ENCODE measurements around the gene NUDT3. TPM values are rescaled to one million over a fixed set of nuclear protein-coding genes. Genes with fewer than 3 reads are reported as not detected.

NUDT3 gene
- total and polyA plus RNA-seq, 9 of the 15 experiments (the other 6 are each of a cell fraction or from before 2014, with no cell fraction given): 5.4 to 81.2 (median 56.4) TPM

DNA sequence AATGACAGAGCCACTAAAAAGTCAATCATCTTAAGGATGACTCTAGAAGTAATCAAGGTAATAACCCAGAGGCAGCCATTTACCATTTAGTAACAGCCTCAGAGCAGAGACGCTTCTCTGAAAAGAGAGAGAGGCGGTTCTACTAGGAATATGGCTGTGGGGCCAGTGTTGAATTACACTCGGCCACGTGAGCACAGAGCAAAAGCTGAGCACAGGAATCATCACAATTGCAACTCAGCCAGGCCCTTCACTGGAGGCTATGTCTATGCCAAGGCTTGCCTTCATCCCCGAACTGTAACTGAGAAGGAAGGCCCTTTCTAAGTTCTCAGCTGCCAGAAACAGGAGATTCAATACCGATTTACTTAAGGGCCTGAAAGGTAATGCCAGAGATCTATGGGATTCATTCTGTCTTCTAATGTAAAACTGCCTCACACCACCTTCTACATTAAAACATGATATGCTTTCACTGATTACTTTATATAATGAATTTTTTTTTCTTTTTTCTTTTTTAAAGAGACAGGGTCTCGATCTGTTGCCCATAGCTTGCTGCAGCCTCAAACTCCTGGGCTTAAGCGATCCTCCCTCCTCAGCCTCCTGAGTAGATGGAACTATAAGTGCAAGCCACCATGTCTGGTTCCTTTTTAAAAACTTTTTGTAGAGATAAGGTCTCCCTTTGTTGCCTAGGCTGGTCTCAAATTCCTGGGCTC, 67.6 kb downstream of the NUDT3 start (continued):
- TF ChIP-seq, protein P1, sequence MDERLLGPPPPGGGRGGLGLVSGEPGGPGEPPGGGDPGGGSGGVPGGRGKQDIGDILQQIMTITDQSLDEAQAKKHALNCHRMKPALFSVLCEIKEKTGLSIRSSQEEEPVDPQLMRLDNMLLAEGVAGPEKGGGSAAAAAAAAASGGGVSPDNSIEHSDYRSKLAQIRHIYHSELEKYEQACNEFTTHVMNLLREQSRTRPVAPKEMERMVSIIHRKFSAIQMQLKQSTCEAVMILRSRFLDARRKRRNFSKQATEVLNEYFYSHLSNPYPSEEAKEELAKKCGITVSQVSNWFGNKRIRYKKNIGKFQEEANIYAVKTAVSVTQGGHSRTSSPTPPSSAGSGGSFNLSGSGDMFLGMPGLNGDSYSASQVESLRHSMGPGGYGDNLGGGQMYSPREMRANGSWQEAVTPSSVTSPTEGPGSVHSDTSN (CRISPR knock-in tag; IDR thresholded peaks at IDR 0.05; ENCODE audit: low read depth): no peak
- TF ChIP-seq, protein P1 (tag; conservative IDR thresholded peaks at IDR 0.05; ENCODE audit: low read depth): no peak
- TF ChIP-seq, protein P2, sequence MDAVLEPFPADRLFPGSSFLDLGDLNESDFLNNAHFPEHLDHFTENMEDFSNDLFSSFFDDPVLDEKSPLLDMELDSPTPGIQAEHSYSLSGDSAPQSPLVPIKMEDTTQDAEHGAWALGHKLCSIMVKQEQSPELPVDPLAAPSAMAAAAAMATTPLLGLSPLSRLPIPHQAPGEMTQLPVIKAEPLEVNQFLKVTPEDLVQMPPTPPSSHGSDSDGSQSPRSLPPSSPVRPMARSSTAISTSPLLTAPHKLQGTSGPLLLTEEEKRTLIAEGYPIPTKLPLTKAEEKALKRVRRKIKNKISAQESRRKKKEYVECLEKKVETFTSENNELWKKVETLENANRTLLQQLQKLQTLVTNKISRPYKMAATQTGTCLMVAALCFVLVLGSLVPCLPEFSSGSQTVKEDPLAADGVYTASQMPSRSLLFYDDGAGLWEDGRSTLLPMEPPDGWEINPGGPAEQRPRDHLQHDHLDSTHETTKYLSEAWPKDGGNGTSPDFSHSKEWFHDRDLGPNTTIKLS (IDR thresholded peaks at IDR 0.05; ENCODE audit: borderline replicate concordance, low read depth): peak; percentile 66; the same call in 1 of the 2 replicates
- TF ChIP-seq U2AF2 (optimal IDR thresholded peaks at IDR 0.05; ENCODE audit: low read depth, low read length) (no peak), KLF16 (IDR thresholded peaks at IDR 0.05) (no peak), ZNF324 (CRISPR knock-in tag; IDR thresholded peaks at IDR 0.05) (no peak), ZNF239 (CRISPR knock-in tag; IDR thresholded peaks at IDR 0.05) (peak; percentile 43; the same call in 1 of the 2 replicates), NUFIP1 (IDR thresholded peaks at IDR 0.05; ENCODE audit: partially characterized antibody) (no peak), ZNF263 (CRISPR knock-in tag; IDR thresholded peaks at IDR 0.05; ENCODE audit: borderline replicate concordance) (no peak), CCAR2 (IDR thresholded peaks at IDR 0.05; ENCODE audit: low read depth, low read length) (no peak), RUNX1 (IDR thresholded peaks at IDR 0.05; ENCODE audit: low read depth) (no peak), ETV5 (CRISPR knock-in tag; IDR thresholded peaks at IDR 0.05; ENCODE audit: low read depth) (no peak), SAFB2 (IDR thresholded peaks at IDR 0.05; ENCODE audit: borderline replicate concordance, low read depth, low read length, severe bottlenecking) (no peak), SMARCA4 (IDR thresholded peaks at IDR 0.05) (no peak), PTTG1 (tag; IDR thresholded peaks at IDR 0.05; ENCODE audit: low read depth) (no peak), CBX1 (IDR thresholded peaks at IDR 0.05; ENCODE audit: low read depth) (no peak)
- TF ChIP-seq, protein P3, sequence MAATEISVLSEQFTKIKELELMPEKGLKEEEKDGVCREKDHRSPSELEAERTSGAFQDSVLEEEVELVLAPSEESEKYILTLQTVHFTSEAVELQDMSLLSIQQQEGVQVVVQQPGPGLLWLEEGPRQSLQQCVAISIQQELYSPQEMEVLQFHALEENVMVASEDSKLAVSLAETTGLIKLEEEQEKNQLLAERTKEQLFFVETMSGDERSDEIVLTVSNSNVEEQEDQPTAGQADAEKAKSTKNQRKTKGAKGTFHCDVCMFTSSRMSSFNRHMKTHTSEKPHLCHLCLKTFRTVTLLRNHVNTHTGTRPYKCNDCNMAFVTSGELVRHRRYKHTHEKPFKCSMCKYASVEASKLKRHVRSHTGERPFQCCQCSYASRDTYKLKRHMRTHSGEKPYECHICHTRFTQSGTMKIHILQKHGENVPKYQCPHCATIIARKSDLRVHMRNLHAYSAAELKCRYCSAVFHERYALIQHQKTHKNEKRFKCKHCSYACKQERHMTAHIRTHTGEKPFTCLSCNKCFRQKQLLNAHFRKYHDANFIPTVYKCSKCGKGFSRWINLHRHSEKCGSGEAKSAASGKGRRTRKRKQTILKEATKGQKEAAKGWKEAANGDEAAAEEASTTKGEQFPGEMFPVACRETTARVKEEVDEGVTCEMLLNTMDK (IDR thresholded peaks at IDR 0.05; ENCODE audit: borderline replicate concordance, insufficient read depth, low read depth, low read length, poor library complexity, severe bottlenecking): no peak
- TF ChIP-seq, protein P4, sequence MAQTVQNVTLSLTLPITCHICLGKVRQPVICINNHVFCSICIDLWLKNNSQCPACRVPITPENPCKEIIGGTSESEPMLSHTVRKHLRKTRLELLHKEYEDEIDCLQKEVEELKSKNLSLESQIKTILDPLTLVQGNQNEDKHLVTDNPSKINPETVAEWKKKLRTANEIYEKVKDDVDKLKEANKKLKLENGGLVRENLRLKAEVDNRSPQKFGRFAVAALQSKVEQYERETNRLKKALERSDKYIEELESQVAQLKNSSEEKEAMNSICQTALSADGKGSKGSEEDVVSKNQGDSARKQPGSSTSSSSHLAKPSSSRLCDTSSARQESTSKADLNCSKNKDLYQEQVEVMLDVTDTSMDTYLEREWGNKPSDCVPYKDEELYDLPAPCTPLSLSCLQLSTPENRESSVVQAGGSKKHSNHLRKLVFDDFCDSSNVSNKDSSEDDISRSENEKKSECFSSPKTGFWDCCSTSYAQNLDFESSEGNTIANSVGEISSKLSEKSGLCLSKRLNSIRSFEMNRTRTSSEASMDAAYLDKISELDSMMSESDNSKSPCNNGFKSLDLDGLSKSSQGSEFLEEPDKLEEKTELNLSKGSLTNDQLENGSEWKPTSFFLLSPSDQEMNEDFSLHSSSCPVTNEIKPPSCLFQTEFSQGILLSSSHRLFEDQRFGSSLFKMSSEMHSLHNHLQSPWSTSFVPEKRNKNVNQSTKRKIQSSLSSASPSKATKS (CRISPR knock-in tag; IDR thresholded peaks at IDR 0.05): no peak
